ENCODE data around the gene TAF5L.

DNA sequence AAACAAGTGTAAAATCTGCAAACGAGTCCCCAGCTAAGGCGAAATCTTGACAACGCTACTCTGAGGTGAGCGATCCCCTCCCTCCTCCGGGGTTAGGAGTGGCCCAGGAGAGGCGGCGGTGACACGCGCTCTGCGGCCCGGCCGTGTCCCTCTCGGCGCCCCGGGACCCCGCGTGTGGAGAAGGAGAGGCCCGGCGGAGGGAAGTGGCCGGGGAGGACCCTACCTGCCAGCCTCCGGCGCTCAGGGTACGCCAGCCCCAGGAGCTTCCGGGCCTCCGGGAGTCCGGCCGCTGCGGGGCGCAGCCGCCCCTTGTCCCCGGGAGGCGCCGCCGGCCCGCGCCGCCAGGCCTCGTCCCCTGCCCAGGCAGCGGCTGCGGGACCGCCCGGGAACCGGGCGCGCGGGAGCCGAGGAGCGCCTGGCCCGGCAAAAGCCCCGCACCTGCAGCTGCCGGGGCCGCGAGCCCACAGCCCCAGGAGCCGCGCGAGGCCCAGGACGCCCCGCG is 68.0 kb downstream of the TAF5L start:
- no peak for TF ChIP-seq CTCF (IDR thresholded peaks at IDR 0.05)
- TF ChIP-seq POLR2A (IDR thresholded peaks at IDR 0.05), result no peak
- TF ChIP-seq POLR2AphosphoS5 (IDR thresholded peaks at IDR 0.05), result no peak
- TF ChIP-seq EP300 (IDR thresholded peaks at IDR 0.05), result no peak
